ENCODE results near the gene POU3F3. TPM values are rescaled to one million over a fixed set of nuclear protein-coding genes. Genes with fewer than 3 reads are reported as not detected.

POU3F3 gene
- total RNA-seq, 1 donor from 2014 or later = not detected

- intact Hi-C loops (cut with micrococcal nuclease) = no loop called here
Observed at GRCh38 chr2:104901037-104901881, 47.3 kb downstream of the POU3F3 start.

DNA sequence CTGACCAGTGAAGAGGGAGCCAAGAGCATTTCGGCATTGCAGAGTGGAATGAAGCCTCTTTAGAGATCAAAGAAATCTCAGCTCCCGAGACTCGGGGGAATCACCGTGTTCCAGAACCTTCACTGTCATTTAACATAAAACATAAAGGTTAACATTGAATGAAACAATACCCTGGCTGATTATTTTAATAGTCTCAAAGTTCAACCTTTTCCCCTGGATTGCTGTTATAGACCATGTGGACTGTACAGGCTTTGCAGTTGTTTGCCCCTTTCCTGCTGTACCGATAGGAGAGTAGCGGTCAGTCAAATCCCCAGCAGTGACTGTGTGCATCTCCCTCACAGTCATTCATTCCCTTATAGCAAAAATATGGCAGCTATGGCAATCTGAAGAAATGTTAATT lies 48.4 kb downstream of the POU3F3 start:
- intact Hi-C loops (cut with micrococcal nuclease) = no loop called here

Other genes with a start within 250 kb of the POU3F3 start
- gene MRPS9, start 184.0 kb downstream of the POU3F3 start, total RNA-seq = 20.2 and 20.6 TPM in 2 replicates

All from T-helper 1 cell treated with Interleukin-12 subunit alpha and Interleukin-12 subunit beta and Interleukin-4 antibody, amounts not matched to agents 30 ng/mL and 1 ng/mL, for 36 hours (primary cell).